Ishikawa (cell line): ENCODE measurements around the gene CHGA.

ENCODE experiments used
- CEBPB ChIP-seq: IDR thresholded peaks from 2 replicates; pipeline ENCODE4 v1.6.1; 2012
- CREB1 ChIP-seq: IDR thresholded peaks from 2 replicates; pipeline ENCODE4 v1.6.1; 2012; ENCODE audit warnings: low read depth
- EGR1 ChIP-seq: IDR thresholded peaks from 2 replicates; pipeline ENCODE4 v1.6.1; 2012
- EP300 ChIP-seq: IDR thresholded peaks from 2 replicates; pipeline ENCODE4 v1.6.1; 2012; ENCODE audit warnings: borderline replicate concordance
- FOXM1 ChIP-seq: IDR thresholded peaks from 2 replicates; pipeline ENCODE4 v1.6.1; 2012; ENCODE audit warnings: low read depth, borderline replicate concordance
- NFIC ChIP-seq: IDR thresholded peaks from 2 replicates; pipeline ENCODE4 v1.6.1; 2012
- RAD21 ChIP-seq: IDR thresholded peaks from 2 replicates; pipeline ENCODE4 v1.6.1; 2012; ENCODE audit warnings: low read depth
- TAF1 ChIP-seq: IDR thresholded peaks from 2 replicates; pipeline ENCODE4 v1.6.1; 2012; ENCODE audit warnings: low read depth, mild to moderate bottlenecking
- TCF12 ChIP-seq: IDR thresholded peaks from 2 replicates; pipeline ENCODE4 v1.6.1; 2012; ENCODE audit warnings: low read depth
- TEAD4 ChIP-seq: IDR thresholded peaks from 2 replicates; pipeline ENCODE4 v1.6.1; 2012
- YY1 ChIP-seq: IDR thresholded peaks from 2 replicates; pipeline ENCODE4 v1.6.1; 2012; ENCODE audit warnings: low read depth
- ZBTB7A ChIP-seq: IDR thresholded peaks from 2 replicates; pipeline ENCODE4 v1.6.1; 2012; ENCODE audit warnings: low read depth
- TF ChIP-seq, protein P1 (sequence below): IDR thresholded peaks from 2 replicates; pipeline ENCODE4 v1.6.1; 2012
- TF ChIP-seq, protein P2 (sequence below): IDR thresholded peaks from 2 replicates; pipeline ENCODE4 v1.6.1; 2012
- TF ChIP-seq, protein P3 (sequence below): IDR thresholded peaks from 2 replicates; pipeline ENCODE4 v1.6.1; 2012; ENCODE audit warnings: low read depth, mild to moderate bottlenecking

Gene CHGA

DNA sequence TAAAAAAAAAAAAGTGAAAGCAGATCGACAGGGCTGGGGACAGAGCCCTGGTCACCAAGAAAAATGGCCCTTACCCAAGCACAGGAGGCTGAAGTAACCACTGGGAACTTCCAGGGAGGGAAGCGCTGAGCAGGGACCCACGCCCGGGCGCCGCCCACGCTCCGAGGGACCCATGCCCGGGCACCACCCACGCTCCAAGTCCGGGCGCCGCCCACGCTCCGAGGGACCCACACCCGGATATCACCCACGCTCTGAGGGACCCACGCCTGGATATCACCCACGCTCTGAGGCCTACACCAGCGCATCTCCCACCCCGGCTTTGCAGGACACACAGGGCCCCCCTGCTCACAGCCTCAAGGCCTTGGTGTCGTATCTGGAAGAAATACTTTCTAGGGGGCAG, 25.7 kb downstream of the CHGA start:
- TF ChIP-seq CREB1 (no peak), EGR1 (no peak), TCF12 (no peak), FOXM1 (no peak), TAF1 (no peak), ZBTB7A (no peak), EP300 (no peak), TEAD4 (no peak), YY1 (no peak), CEBPB (no peak), NFIC (no peak)
- TF ChIP-seq, protein P1, sequence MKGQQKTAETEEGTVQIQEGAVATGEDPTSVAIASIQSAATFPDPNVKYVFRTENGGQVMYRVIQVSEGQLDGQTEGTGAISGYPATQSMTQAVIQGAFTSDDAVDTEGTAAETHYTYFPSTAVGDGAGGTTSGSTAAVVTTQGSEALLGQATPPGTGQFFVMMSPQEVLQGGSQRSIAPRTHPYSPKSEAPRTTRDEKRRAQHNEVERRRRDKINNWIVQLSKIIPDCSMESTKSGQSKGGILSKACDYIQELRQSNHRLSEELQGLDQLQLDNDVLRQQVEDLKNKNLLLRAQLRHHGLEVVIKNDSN: no peak
- TF ChIP-seq, protein P2, sequence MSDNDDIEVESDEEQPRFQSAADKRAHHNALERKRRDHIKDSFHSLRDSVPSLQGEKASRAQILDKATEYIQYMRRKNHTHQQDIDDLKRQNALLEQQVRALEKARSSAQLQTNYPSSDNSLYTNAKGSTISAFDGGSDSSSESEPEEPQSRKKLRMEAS: no peak
- TF ChIP-seq, protein P3, sequence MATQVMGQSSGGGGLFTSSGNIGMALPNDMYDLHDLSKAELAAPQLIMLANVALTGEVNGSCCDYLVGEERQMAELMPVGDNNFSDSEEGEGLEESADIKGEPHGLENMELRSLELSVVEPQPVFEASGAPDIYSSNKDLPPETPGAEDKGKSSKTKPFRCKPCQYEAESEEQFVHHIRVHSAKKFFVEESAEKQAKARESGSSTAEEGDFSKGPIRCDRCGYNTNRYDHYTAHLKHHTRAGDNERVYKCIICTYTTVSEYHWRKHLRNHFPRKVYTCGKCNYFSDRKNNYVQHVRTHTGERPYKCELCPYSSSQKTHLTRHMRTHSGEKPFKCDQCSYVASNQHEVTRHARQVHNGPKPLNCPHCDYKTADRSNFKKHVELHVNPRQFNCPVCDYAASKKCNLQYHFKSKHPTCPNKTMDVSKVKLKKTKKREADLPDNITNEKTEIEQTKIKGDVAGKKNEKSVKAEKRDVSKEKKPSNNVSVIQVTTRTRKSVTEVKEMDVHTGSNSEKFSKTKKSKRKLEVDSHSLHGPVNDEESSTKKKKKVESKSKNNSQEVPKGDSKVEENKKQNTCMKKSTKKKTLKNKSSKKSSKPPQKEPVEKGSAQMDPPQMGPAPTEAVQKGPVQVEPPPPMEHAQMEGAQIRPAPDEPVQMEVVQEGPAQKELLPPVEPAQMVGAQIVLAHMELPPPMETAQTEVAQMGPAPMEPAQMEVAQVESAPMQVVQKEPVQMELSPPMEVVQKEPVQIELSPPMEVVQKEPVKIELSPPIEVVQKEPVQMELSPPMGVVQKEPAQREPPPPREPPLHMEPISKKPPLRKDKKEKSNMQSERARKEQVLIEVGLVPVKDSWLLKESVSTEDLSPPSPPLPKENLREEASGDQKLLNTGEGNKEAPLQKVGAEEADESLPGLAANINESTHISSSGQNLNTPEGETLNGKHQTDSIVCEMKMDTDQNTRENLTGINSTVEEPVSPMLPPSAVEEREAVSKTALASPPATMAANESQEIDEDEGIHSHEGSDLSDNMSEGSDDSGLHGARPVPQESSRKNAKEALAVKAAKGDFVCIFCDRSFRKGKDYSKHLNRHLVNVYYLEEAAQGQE: no peak

DNA sequence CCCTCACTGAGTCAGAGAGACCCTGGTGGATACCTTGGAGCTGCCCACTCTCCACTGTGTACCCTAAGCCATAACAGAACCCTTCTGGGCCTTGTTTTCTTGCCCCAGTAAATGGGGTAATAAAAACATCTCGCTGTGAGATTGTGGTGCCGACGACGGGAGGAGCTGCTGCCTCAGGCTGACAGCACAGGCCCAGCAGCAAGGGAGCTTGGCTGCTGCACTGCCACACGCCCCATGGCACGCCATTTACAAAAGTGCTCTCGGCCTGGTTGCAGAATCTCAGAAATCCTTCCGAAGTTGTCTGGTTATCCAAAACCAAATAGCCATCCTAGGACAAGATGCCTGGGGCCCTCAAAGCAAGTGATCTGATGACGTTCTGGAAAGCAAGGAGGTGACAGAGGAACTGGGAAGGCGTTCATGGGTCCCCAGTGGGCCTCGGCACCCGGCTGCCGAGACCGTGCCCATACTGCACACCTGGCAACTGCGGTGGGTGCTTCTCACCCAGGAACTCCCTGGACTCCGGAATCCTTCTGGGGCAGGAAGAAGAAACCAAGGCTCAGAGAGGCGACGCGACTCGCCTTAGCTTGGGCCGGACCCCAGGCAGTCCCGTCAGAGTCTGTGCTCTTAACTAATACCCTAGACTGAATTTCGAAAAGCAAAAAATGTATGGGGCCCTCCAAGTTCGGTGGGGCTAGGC, 26.7 kb downstream of the CHGA start:
- no peak for TF ChIP-seq TCF12
- no peak for TF ChIP-seq EP300
- TF ChIP-seq, protein P3: no peak
- TF ChIP-seq NFIC: no peak
- no peak for TF ChIP-seq CEBPB
- no peak for TF ChIP-seq RAD21
- TF ChIP-seq ZBTB7A: no peak
- no peak for TF ChIP-seq FOXM1
- TF ChIP-seq, protein P2: no peak
- no peak for TF ChIP-seq EGR1

DNA sequence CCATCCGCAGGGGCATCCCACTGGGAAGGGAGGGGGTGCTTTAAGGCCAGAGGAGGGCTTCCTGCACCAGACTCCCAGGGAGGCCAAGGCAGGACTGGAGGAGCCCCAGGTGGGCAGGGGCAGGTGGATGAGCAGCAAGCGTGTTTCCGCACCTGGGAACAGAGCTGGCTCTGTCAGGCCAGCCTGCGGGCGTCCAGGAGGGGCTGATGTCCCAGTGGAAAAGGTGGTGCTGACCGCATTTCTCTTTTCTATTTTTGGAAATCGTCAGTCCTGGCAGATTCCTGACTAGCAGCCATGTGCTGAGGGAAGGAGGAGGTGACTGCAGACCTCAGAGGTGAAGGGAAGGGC, 27.2 kb downstream of the CHGA start:
- TF ChIP-seq TEAD4: no peak
- TF ChIP-seq TAF1: no peak
- TF ChIP-seq YY1: no peak
- no peak for TF ChIP-seq CEBPB
- no peak for TF ChIP-seq ZBTB7A
- no peak for TF ChIP-seq RAD21
- no peak for TF ChIP-seq EGR1
- TF ChIP-seq, protein P2: no peak
- TF ChIP-seq EP300: no peak
- no peak for TF ChIP-seq FOXM1
- no peak for TF ChIP-seq TCF12
- no peak for TF ChIP-seq NFIC

DNA sequence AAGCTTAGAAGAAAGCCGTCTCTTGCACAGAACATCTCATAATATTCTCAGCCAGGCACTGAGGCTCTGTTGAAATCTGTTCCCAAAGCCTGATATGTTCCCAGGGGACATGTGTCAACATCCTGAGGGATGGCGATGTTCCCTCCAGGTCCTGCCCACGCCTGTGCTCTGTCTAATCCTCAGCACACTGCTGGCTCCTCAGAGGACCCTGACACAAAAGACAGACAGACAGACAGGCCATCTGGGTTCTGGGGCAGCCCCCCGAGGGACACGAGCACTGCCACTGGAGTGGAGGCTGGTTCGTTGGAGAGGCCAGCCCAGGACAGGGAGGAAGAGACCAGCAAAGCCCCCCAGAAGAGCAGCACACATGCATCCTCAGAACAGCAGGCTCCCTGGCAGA, 27.8 kb downstream of the CHGA start:
- TF ChIP-seq YY1: no peak
- TF ChIP-seq, protein P3: no peak
- no peak for TF ChIP-seq EGR1
- TF ChIP-seq, protein P1: no peak
- TF ChIP-seq, protein P2: no peak
- no peak for TF ChIP-seq EP300
- TF ChIP-seq NFIC: no peak
- no peak for TF ChIP-seq TEAD4
- no peak for TF ChIP-seq TAF1
- TF ChIP-seq FOXM1: no peak
- no peak for TF ChIP-seq ZBTB7A
